Transverse colon (tissue), 4 donors: ENCODE measurements around the gene GPI.

ENCODE experiments used
- CTCF ChIP-seq, 5 experiments: fragments of 200-600 bp in 3 of 5; fragments of 450-650 bp in 2 of 5; sonication (generic) in 3 of 5; IDR thresholded peaks; 1 replicate in 2 of 5; 2 replicates in 3 of 5; pipeline ENCODE4 v1.5.1; 2016 to 2017; ENCODE audit warnings: antibody characterized with exemption in 5 of 5, inconsistent platforms in 3 of 5, mild to moderate bottlenecking in 2 of 5, moderate library complexity in 1 of 5
- POLR2A ChIP-seq: fragments of 450-650 bp; IDR thresholded peaks from one replicate; pipeline ENCODE4 v1.6.1; 2016; ENCODE audit warnings: antibody characterized with exemption, mild to moderate bottlenecking, moderate library complexity
- POLR2AphosphoS5 ChIP-seq, 3 donors: sonication (generic); formaldehyde crosslinking; IDR thresholded peaks; one replicate each; pipeline ENCODE4 v1.6.1; 2016; ENCODE audit warnings: antibody characterized with exemption in 3 of 3

GRCh38 chr19:34316247-34316646 is 48.7 kb upstream of the GPI start:
- TF ChIP-seq CTCF (IDR thresholded peaks at IDR 0.05) (no peak), POLR2AphosphoS5 (IDR thresholded peaks at IDR 0.05) (no peak), POLR2A (no peak)
